Measurements from ENCODE around the gene ANGEL1.

Gene ANGEL1

GRCh38 chr14:76781648-76782051, 31.0 kb downstream of the ANGEL1 start:
- TF ChIP-seq CTCF (IDR thresholded peaks at IDR 0.05; ENCODE audit: low read length) (no peak), EZH2 (IDR thresholded peaks at IDR 0.05; ENCODE audit: borderline replicate concordance, low read length) (no peak)
- no peaks in the 10 kb centered on the region for H3K79me2 ChIP-seq (ENCODE audit: insufficient read depth, low read length)
- no peaks in the 10 kb centered on the region for H3K9me3 ChIP-seq (ENCODE audit: low read length)
- H3K9ac ChIP-seq (ENCODE audit: low read length), result no peak overlapping the region
- no peak overlapping the region for H3K4me2 ChIP-seq (ENCODE audit: low read length)
- H3K4me1 ChIP-seq (ENCODE audit: insufficient read depth, low read length, severe bottlenecking), result no peaks in the 10 kb centered on the region
- H4K20me1 ChIP-seq (ENCODE audit: insufficient read depth, low read length), result no peaks in the 10 kb centered on the region
- peaks cover 29% of the 10 kb centered on the region for H3K36me3 ChIP-seq (ENCODE audit: insufficient read depth, low read length)
- H3K4me3 ChIP-seq (ENCODE audit: low read depth, low read length, poor library complexity, severe bottlenecking), result no peak overlapping the region
- no peaks in the 10 kb centered on the region for H3F3A ChIP-seq (ENCODE audit: insufficient read depth, low read length)
- no peaks in the 10 kb centered on the region for H3K27me3 ChIP-seq (ENCODE audit: insufficient read depth, low read length)
- H2AFZ ChIP-seq (ENCODE audit: low read length), result no peak overlapping the region
- H3K27ac ChIP-seq (ENCODE audit: low read depth, low read length, poor library complexity, severe bottlenecking), result no peak overlapping the region
- no peaks in the 10 kb centered on the region for H3K9me2 ChIP-seq (ENCODE audit: low read depth, low read length)

- no peaks in the 10 kb centered on the region for H3K9me3 ChIP-seq (ENCODE audit: low read length)
- no peaks in the 10 kb centered on the region for H3K27me3 ChIP-seq (ENCODE audit: insufficient read depth, low read length)
- H3K27ac ChIP-seq (ENCODE audit: low read depth, low read length, poor library complexity, severe bottlenecking), result no peak overlapping the region
- H3F3A ChIP-seq (ENCODE audit: insufficient read depth, low read length), result no peaks in the 10 kb centered on the region
- no peaks in the 10 kb centered on the region for H3K79me2 ChIP-seq (ENCODE audit: insufficient read depth, low read length)
- H4K20me1 ChIP-seq (ENCODE audit: insufficient read depth, low read length), result no peaks in the 10 kb centered on the region
- no peak overlapping the region for H3K4me2 ChIP-seq (ENCODE audit: low read length)
- H3K4me3 ChIP-seq (ENCODE audit: low read depth, low read length, poor library complexity, severe bottlenecking), result no peak overlapping the region
- TF ChIP-seq CTCF (IDR thresholded peaks at IDR 0.05; ENCODE audit: low read length), result no peak
- TF ChIP-seq EZH2 (IDR thresholded peaks at IDR 0.05; ENCODE audit: borderline replicate concordance, low read length), result no peak
- H3K9me2 ChIP-seq (ENCODE audit: low read depth, low read length), result no peaks in the 10 kb centered on the region
- H3K4me1 ChIP-seq (ENCODE audit: insufficient read depth, low read length, severe bottlenecking), result no peaks in the 10 kb centered on the region
- no peak overlapping the region for H3K9ac ChIP-seq (ENCODE audit: low read length)
- no peak overlapping the region for H2AFZ ChIP-seq (ENCODE audit: low read length)
- peaks cover 25% of the 10 kb centered on the region for H3K36me3 ChIP-seq (ENCODE audit: insufficient read depth, low read length)
Measured at GRCh38 chr14:76780875-76781647, 31.6 kb downstream of the ANGEL1 start.

- no peak overlapping the region for H3K27ac ChIP-seq (ENCODE audit: low read depth, low read length, poor library complexity, severe bottlenecking)
- H3K79me2 ChIP-seq (ENCODE audit: insufficient read depth, low read length), result no peaks in the 10 kb centered on the region
- H3K9me2 ChIP-seq (ENCODE audit: low read depth, low read length), result no peaks in the 10 kb centered on the region
- H2AFZ ChIP-seq (ENCODE audit: low read length), result no peak overlapping the region
- no peak overlapping the region for H3K4me3 ChIP-seq (ENCODE audit: low read depth, low read length, poor library complexity, severe bottlenecking)
- H3F3A ChIP-seq (ENCODE audit: insufficient read depth, low read length), result no peaks in the 10 kb centered on the region
- H3K27me3 ChIP-seq (ENCODE audit: insufficient read depth, low read length), result no peaks in the 10 kb centered on the region
- TF ChIP-seq CTCF (IDR thresholded peaks at IDR 0.05; ENCODE audit: low read length) (no peak), EZH2 (IDR thresholded peaks at IDR 0.05; ENCODE audit: borderline replicate concordance, low read length) (no peak)
- no peaks in the 10 kb centered on the region for H4K20me1 ChIP-seq (ENCODE audit: insufficient read depth, low read length)
- H3K4me1 ChIP-seq (ENCODE audit: insufficient read depth, low read length, severe bottlenecking), result no peaks in the 10 kb centered on the region
- H3K9me3 ChIP-seq (ENCODE audit: low read length), result no peaks in the 10 kb centered on the region
- H3K9ac ChIP-seq (ENCODE audit: low read length), result no peak overlapping the region
- H3K36me3 ChIP-seq (ENCODE audit: insufficient read depth, low read length), result peaks cover 20% of the 10 kb centered on the region
- no peak overlapping the region for H3K4me2 ChIP-seq (ENCODE audit: low read length)
Measured at GRCh38 chr14:76780360-76780759, 32.3 kb downstream of the ANGEL1 start.

All from OCI-LY1 (cell line).